Fibroblast of skin of left biceps (primary cell): ENCODE data around the gene FUT2.
A peak's percentile ranks its signal among the peaks of the same experiment; 100 is the strongest.
"Not testable (repeated sequence)": the region's sequence is repeated elsewhere in the genome, so short reads cannot be mapped to it uniquely, and the experiment has no call there.

ENCODE experiments used
- DNase-seq, 2 experiments: peaks; one replicate each; pipeline ENCODE4 v3.0.0-alpha.2; 2013; ENCODE audit warnings: low read depth in 2 of 2

Gene FUT2

GRCh38 chr19:48670699-48671445, 24.9 kb upstream of the FUT2 start:
- no peak for DNase-seq

GRCh38 chr19:48671446-48671995, 24.2 kb upstream of the FUT2 start:
- DNase-seq: no peak

GRCh38 chr19:48672994-48673393, 22.8 kb upstream of the FUT2 start, which contains the start of gene NTN5:
Gene NTN5 (minus strand): TSS chr19:48673017. CDS start chr19:48670986, 2,031 bp downstream.
- no peak for DNase-seq

- no peak for DNase-seq
Measured at GRCh38 chr19:48673436-48674100, 22.2 kb upstream of the FUT2 start.

- DNase-seq: no peak
Measured at GRCh38 chr19:48674216-48674809, 21.5 kb upstream of the FUT2 start.

GRCh38 chr19:48674921-48675824, 20.6 kb upstream of the FUT2 start:
- DNase-seq: peak; percentile 41 to 44

- no peak for DNase-seq
Measured at GRCh38 chr19:48676487-48676886, 19.3 kb upstream of the FUT2 start.

- DNase-seq: no peak
Measured at GRCh38 chr19:48676887-48677286, 18.9 kb upstream of the FUT2 start.

- no peak for DNase-seq
Measured at GRCh38 chr19:48678201-48678600, 17.6 kb upstream of the FUT2 start.

- not testable (repeated sequence) for DNase-seq
Measured at GRCh38 chr19:48680006-48680405, 15.8 kb upstream of the FUT2 start.

- DNase-seq: no peak
Measured at GRCh38 chr19:48680436-48681126, 15.2 kb upstream of the FUT2 start.

GRCh38 chr19:48681127-48681470, 14.7 kb upstream of the FUT2 start:
- DNase-seq: no peak

- no peak for DNase-seq
Measured at GRCh38 chr19:48683349-48683748, 12.4 kb upstream of the FUT2 start.

GRCh38 chr19:48685583-48685982, 10.2 kb upstream of the FUT2 start:
- DNase-seq: no peak

- DNase-seq: no peak
Measured at GRCh38 chr19:48686088-48686487, 9.7 kb upstream of the FUT2 start.

GRCh38 chr19:48686637-48687036, 9.1 kb upstream of the FUT2 start:
- not testable (repeated sequence) for DNase-seq

GRCh38 chr19:48687776-48688175, 8.0 kb upstream of the FUT2 start:
- no peak for DNase-seq

- DNase-seq: no peak
Measured at GRCh38 chr19:48689449-48689848, 6.3 kb upstream of the FUT2 start.

GRCh38 chr19:48693629-48694028, 2.1 kb upstream of the FUT2 start:
- not testable (repeated sequence) for DNase-seq

- DNase-seq: no peak
Measured at GRCh38 chr19:48696353-48697010, 711 bp downstream of the FUT2 start.
